ENCODE measurements around the gene P2RY14.

DNA sequence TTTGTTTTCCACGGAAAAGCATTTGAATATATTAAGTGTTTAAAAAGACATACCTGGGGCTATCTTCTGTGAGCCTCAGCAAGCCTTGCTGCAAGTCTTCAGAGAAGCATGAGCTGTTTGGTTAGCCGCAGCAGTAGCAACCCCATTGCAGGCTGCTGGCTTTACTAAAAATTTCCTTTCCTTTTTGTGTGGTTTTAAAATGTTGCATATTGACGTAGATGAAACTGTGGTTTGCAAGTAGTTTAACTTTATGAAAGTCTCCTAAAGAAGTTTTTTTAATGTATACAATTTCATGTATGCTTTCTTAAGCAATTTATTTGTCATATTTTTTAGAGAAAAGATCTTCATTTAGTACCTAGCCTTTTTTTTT lies 75.3 kb downstream of the P2RY14 start, which contains the start of gene GPR171:
- TF ChIP-seq, protein P1, sequence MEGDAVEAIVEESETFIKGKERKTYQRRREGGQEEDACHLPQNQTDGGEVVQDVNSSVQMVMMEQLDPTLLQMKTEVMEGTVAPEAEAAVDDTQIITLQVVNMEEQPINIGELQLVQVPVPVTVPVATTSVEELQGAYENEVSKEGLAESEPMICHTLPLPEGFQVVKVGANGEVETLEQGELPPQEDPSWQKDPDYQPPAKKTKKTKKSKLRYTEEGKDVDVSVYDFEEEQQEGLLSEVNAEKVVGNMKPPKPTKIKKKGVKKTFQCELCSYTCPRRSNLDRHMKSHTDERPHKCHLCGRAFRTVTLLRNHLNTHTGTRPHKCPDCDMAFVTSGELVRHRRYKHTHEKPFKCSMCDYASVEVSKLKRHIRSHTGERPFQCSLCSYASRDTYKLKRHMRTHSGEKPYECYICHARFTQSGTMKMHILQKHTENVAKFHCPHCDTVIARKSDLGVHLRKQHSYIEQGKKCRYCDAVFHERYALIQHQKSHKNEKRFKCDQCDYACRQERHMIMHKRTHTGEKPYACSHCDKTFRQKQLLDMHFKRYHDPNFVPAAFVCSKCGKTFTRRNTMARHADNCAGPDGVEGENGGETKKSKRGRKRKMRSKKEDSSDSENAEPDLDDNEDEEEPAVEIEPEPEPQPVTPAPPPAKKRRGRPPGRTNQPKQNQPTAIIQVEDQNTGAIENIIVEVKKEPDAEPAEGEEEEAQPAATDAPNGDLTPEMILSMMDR (IDR thresholded peaks at IDR 0.05; ENCODE audit: borderline replicate concordance, extremely low read depth, low read length, poor library complexity, severe bottlenecking): no peak
- TF ChIP-seq EZH2 (IDR thresholded peaks at IDR 0.05; ENCODE audit: borderline replicate concordance, low read depth, low read length, severe bottlenecking): no peak

All from DND-41 (cell line).